DMS 273 (cell line): ENCODE results near the gene PER1.

Experiments used
- DNase-seq: peaks from one replicate; lab custom pipeline; 2025; ENCODE audit not compliant: unreplicated experiment; lab: John Stamatoyannopoulos, UW

PER1 gene

DNA sequence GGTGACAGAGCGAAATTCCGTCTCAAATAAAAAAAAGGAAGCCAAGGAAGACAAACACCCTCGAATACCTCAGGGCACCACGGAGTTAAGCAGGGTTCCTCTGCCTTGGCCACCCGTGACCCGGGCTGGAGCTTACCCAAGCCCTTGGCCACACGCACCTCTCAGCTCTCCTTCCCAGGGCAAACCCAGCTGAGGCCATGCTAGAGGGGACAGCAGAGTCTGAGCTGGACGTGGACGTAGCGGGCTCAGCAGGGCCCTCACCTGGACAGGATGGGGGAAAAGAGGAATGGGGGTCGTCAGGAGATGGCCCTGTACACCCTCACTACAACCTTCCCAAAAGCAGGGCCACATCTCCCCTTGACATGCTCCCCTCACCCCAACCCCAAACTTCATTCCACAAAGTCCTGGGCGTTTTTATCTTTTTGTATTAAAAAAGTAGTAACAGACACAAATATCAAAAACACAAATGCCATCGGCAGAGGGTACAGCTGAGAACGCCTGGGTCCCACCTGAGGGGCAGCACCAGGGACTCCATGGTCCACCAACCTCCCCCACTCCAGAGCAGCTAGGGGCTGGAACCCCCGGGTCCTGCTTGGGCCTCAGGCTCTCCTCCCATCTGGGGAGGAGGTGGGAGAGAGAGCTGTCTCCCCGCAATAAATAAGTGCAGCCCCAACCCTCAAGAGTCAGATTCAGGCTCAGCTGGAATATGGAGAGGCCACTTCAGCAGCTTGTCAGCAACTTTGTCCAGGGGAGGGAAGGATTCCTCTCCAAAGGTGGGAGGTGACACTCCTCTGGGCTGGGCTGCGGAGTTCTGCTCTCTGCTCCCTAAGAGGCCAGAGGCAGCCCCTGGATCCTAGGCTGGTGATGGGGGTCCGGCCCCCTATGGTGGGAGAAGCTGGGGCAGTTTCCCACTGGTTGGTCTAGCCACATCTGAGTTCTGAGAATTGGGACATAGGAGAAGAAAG is 11.9 kb downstream of the PER1 start:
- no peak for DNase-seq

DNA sequence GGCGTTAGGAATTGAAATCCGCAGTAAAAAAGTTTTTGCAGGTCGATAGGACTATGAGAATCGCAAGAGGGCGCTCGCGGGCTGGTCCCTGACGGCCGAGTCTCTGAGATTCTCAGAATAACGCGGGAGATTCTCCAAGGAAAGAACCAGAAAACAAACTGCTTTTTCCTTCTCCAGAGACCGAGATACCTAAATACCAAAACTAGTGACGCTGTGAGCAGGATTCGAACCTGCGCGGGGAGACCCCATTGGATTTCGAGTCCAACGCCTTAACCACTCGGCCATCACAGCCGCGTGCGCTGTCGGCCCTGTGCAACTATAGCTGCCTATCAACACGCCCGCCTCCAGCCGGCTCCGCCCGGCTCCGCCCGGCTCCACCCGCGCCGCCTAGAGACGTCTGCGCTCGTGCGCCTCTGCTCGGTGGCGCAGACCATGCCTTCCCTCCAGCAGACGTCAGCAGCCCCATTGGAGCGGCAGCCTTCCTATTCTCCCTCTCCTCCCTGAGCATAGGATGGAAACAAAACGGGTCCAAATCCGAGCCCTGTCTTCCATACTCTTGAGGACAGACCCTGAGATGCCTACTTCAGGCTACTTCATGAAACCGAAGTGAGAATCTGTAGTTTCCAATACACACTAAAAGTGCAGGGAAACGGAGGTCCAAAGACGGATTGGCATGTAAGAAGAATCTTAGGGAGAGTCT is 13.4 kb downstream of the PER1 start:
- peak; percentile 98 for DNase-seq

GRCh38 chr17:8138374-8138671 is 13.9 kb downstream of the PER1 start:
- no peak for DNase-seq

- DNase-seq, result no peak
These were observed 14.4 kb downstream of the PER1 start for GRCh38 chr17:8137645-8138373.

GRCh38 chr17:8133941-8134340 is 18.3 kb downstream of the PER1 start:
- no peak for DNase-seq

DNA sequence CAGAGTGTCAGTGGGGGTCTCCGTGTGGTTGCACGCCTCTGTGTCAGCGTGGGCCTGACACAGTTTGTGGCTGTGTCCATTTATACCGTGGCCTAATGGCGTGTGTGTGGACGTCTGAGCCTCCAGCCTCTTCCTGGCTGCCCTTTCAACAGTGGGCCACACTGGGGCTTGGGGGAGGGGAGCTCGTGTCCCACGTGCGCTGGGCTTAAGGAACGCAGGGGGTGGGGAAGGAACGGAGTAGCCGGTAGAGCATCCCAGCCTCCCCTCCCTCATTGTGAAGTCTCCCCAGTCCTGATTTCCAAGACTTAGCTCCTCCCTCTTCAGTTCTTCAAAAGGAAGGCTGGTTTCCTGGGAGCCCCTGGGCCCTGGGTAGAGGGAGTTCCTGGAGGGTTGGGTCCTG is 18.8 kb downstream of the PER1 start:
- DNase-seq, result no peak

DNA sequence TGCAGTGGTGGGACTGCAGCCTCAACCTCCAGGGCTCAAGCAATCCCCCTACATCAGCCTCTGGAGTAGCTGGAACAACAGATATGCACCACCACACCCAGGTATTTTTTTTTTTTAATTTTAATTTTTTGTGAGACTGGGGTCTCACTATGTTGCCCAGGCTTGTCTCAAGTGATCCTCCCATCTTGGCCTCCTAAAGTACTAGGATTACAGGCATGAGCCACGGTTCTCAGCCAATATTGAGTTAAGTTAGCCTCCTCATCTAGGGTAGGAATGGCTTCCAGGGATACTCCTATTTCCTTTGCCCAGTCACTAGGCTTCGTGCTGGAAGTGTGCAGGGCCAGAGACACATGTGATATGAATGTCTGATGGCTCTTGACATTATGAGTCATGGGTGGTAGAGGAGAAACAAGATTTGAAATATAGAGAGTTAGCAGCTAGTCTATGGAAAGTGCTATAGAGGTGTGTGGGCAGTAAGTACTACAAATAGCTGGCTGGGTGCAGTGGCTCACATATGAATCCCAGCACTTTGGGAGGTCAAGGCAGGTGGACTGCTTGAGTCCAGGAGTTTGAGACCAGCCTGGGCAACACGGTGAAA is 20.3 kb downstream of the PER1 start:
- no peak for DNase-seq

GRCh38 chr17:8128125-8128784 is 23.9 kb downstream of the PER1 start:
- no peak for DNase-seq

- peak; percentile 77 for DNase-seq
These were observed 25.6 kb downstream of the PER1 start for GRCh38 chr17:8126491-8127066.

GRCh38 chr17:8125947-8126490 is 26.2 kb downstream of the PER1 start:
- peak; percentile 61 for DNase-seq

GRCh38 chr17:8125154-8125946 is 26.9 kb downstream of the PER1 start:
- peak; percentile 84 for DNase-seq

DNA sequence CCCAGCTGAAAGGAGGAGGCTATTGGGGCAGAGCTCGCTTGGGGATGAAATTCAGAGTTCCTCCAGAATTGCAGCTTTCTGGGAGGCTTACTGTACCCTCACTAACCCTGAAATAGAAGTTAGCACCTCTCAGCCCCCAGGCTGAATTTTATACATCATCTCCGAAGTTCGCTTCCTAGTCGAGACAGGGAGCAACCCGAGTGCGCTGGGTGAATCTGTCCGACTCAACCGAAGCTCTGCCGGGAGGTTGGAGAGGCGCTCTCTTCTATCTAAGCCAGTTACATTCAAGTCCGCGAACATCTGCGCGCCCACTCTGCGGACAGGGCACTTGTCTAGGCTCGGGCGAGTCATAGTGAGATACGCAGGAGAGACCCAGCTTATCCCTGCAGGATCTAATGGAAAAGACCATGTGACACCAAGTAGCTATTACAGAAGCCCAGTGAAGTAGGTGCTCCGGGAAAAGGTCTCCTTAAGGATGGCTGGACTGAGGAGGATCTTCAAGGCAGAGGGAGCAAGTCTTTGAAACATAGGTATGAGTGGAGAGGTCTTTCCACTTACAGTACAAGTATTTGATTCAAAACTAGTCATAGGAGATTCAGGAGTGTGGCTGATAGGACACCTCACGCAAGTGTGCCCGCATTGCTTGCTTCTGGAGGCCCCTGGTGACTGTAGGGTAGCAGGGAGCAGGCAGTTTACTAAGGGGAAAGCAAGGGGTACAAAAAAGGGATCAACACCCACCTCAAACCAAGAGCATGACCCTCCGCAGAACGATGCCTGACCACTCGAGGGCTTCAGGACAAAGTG is 27.7 kb downstream of the PER1 start:
- peak; percentile 58 for DNase-seq

GRCh38 chr17:8123695-8124349 is 28.4 kb downstream of the PER1 start, which contains the start of gene HES7:
Gene HES7, minus strand, starts transcription at chr17:8124106. Its CDS starts 22 bp downstream, at chr17:8124084.
- peak; percentile 63 for DNase-seq

DNA sequence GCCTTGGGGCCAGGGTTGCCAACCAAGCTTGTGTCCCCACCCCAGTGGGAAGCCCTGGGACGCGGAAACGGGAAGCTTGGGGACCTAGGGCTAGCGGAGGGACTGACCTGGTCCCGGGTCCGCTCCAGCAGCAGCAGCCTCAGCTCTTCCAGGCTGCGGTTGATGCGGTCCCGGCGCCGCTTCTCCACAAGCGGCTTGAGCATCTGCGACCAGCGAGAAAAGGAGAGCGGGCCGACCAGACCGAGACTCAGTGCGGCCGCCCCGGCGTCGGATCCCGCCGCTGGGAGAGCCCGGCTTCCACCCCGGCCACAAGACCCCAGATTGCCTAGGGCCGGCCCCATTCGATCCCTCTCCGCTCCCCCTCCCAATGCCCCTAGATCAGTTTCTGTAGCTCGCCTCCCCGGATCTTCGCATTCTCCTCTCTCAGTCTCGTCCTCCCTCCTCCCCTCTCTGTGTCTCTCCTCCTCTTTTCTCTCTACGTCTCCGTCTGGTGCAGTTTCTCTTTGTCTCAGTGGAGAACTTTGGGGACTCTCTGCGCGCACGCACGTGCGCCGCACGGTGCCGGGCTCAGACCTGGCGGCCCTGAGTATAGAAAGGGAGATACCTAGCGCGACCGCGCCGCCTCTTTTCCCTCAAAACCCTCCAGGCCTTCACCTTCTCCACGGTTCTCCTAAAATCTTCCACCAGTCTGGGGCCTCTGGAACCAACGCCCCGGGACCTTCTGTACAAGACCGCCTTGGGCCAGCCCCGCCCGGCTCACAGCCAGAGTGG is 29.1 kb downstream of the PER1 start:
- DNase-seq, result peak; percentile 67

DNA sequence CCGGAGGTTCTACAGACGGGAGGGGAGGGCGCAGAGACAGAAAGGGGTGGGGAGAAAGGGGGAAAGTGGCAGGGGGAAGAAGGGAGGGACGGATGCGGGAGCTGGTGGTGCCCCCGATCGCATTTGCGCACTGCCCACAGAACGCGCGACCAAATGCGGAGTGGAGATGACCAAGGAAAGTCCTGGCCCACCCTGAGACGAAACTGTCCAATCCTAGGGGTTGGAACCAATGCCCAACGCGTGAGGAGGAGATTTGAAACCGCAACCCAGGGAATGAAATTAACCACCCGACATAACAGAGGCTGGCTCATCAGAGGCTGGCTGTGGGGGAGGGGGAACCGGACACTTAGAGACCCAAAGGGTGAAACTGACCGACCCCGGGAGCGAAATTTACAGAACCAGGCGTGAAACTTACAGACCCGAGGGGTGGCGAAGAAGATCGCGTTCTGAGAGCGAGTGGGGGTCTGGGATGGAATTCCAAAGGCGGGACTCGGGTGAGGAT is 29.7 kb downstream of the PER1 start:
- peak; percentile 59 for DNase-seq

DNA sequence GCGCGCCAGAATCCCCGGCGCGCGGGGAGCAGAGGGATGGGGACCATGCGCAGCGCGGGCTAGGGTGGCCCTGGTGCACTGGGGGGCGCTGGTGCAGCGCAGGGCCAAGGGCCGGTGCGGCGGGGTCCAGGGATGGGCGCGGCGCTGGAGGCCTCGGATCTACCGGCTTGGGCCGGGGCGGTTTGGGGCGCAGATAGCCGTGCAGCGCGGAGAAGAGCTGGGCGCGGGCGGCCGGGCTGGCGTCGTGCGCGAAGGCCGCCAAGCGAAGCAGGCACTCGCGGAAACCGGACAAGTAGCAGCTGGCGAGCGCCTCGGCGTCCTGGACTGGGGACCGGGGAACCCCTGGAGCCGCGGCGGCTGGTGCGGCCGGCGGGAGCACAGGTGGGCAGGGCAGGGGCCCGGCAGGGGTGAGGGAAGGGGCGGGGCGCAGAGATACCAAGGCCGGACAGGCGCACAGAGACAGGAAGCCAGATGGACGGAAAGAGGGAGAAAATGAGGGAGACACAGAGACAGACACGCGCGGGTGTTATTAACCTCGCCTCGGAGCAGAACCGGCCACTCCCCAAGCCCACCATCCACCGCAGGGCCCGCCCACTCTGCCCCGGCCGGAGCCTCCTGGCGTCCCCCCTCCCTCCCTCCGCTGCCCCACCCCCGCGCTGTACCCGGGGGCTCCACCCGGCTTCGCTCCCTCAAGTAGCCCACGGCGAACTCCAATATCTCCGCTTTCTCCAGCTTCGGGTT is 30.4 kb downstream of the PER1 start:
- DNase-seq, result peak; percentile 83

DNA sequence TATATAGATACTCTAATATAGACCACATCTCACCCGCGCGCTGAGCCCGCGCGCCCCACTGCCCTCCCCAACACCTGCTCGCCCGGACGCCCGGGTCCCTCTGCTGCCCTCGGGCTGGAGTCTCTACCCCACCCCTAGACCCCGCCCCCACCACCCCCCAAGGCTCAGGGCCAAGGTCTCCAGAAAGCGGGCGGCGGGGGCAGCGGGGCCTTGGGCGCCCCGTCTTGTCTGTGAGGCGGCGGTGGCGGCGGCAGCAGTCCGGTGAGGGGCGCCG is 30.9 kb downstream of the PER1 start:
- DNase-seq, result no peak
